ENCODE measurements around the gene GRIP1.

Gene GRIP1

DNA sequence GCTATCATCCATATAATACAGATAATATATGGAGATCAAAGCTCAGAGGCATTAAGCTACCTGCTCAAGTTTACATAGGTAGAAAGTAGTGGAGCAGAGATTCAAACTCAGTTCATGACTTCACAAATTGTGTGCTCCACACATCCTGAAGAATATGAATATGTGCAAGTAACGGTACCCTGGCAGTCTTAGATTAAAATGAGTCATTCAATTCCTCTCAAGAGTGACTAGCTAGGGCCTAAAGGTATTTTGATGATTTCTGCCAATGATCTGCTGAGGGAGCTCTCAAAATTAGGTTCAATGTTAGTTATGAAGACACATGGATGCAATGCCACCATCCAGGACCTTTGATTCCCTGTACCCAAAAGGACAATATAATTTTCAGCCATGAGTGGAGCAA is 58.9 kb downstream of the GRIP1 start:
- no peaks in the 10 kb centered on the region for H3K9me3 ChIP-seq (ENCODE audit: control insufficient read depth, insufficient read depth, low read depth, low read length)
- no peak overlapping the region for H3K9ac ChIP-seq (ENCODE audit: low read length)
- H3K27ac ChIP-seq (ENCODE audit: low read depth, low read length) = no peak overlapping the region
- no peak overlapping the region for H3K4me3 ChIP-seq (ENCODE audit: low read depth, low read length)
- H3K36me3 ChIP-seq (ENCODE audit: control insufficient read depth, insufficient read depth, low read length) = no peaks in the 10 kb centered on the region
- H3K4me1 ChIP-seq (ENCODE audit: control insufficient read depth, insufficient read depth, low read length) = peaks cover 18% of the 10 kb centered on the region
- no peaks in the 10 kb centered on the region for H3K27me3 ChIP-seq (ENCODE audit: control insufficient read depth, insufficient read depth, low read length)

DNA sequence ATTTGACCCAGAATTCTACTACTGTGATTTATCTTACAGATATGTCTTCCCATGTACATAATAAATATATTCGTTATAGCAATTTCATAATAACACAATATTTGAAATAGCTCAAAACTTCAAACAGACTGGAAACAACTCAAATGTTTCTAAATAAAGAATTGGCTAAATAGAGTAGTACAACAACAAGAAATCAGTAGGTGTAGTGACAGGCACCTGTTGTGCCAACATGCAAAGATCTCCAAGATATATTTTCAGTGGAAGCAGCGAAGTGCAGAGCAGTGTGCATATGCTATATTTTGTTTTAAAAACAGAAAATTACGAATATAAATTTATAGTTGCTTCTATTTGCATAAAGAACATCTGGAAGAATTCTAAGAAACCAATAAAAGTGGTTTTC is 60.9 kb downstream of the GRIP1 start:
- H3K9ac ChIP-seq (ENCODE audit: low read length) = no peak overlapping the region

DNA sequence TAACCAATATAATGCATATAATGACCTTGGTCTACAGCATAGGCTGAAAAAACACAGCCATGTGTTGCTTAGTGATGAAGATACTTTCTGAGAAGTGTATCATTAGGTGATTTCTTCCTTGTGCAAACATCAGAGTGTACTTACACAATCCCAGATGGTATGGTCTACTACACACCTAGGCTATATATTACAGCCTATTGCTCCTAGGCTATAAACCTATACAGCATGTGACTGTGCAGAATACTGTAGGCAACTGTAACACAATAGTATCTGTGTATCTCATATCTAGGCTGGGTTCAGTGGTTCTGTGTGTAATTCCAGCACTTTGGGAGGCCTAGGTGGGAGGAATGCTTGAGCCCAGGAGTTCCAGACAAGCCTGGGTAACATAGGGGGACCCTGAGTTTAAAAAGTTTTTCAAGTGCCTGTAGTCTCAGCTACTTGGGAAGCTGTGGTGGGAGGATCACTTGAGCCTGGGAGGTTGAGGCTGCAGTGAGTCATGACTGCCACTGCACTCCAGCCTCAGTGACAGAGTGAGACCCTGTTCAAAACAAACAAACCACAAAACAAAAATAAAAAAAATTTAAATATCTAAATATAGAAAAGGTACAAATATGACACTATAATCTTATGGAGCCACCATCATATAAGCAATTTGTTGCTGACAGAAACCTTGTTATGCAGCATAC is 66.6 kb downstream of the GRIP1 start:
- Histone ChIP-seq H3K4me3 (ENCODE audit: low read depth, low read length) (no peak overlapping the region), H3K4me1 (ENCODE audit: control insufficient read depth, insufficient read depth, low read length) (peaks cover 19% of the 10 kb centered on the region), H3K27ac (ENCODE audit: low read depth, low read length) (no peak overlapping the region), H3K9ac (ENCODE audit: low read length) (no peak overlapping the region), H3K36me3 (ENCODE audit: control insufficient read depth, insufficient read depth, low read length) (no peaks in the 10 kb centered on the region), H3K9me3 (ENCODE audit: control insufficient read depth, insufficient read depth, low read depth, low read length) (no peaks in the 10 kb centered on the region), H3K27me3 (ENCODE audit: control insufficient read depth, insufficient read depth, low read length) (no peaks in the 10 kb centered on the region)

More for the DNA sequence above, 60.9 kb downstream of the GRIP1 start:
- Histone ChIP-seq H3K4me3 (ENCODE audit: low read depth, low read length) (no peak overlapping the region), H3K9me3 (ENCODE audit: control insufficient read depth, insufficient read depth, low read depth, low read length) (no peaks in the 10 kb centered on the region), H3K4me1 (ENCODE audit: control insufficient read depth, insufficient read depth, low read length) (peaks cover 24% of the 10 kb centered on the region), H3K27ac (ENCODE audit: low read depth, low read length) (no peak overlapping the region), H3K27me3 (ENCODE audit: control insufficient read depth, insufficient read depth, low read length) (no peaks in the 10 kb centered on the region), H3K36me3 (ENCODE audit: control insufficient read depth, insufficient read depth, low read length) (no peaks in the 10 kb centered on the region)

DNA sequence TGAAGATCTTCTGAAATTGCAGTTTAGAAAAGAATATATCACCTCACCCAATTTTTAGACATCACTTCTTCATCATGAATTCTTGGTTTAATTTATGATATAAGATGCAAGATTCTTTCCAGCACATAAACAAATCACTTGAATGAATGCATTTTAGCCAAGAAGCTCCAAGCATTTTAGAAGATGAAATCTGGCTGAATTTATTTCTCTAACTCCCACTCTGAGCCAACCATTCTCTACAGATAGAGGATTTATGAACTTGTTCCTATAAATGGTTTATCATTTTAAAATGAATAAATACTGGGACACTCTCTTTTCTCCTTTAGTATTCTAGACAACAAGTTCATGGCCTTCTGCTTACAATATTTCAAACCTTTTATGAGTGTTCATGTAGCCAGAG is 71.7 kb downstream of the GRIP1 start:
- Histone ChIP-seq H3K9ac (ENCODE audit: low read length) (no peak overlapping the region), H3K9me3 (ENCODE audit: control insufficient read depth, insufficient read depth, low read depth, low read length) (no peaks in the 10 kb centered on the region), H3K27me3 (ENCODE audit: control insufficient read depth, insufficient read depth, low read length) (no peaks in the 10 kb centered on the region), H3K27ac (ENCODE audit: low read depth, low read length) (no peak overlapping the region), H3K4me1 (ENCODE audit: control insufficient read depth, insufficient read depth, low read length) (peaks cover 10% of the 10 kb centered on the region), H3K4me3 (ENCODE audit: low read depth, low read length) (no peak overlapping the region), H3K36me3 (ENCODE audit: control insufficient read depth, insufficient read depth, low read length) (no peaks in the 10 kb centered on the region)

DNA sequence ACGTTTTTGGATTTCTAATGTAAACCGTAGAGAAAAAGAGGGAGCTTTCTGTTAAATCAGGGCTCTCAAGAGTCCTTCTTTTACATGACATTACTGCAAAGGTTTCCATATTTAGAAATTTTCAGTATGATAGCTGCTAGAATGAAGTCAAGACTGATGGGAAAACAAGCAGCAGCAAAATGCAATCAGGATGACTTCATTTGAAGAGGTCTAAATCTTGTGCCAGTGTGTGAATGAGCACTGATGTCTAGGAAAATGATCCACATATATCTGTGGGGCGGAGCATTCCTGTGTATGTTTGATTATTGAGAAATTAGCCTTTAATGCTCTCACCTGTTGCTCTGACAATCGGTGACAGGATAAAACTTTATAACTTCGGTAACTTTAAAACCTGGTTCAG is 73.6 kb downstream of the GRIP1 start:
- H3K27me3 ChIP-seq (ENCODE audit: control insufficient read depth, insufficient read depth, low read length) = no peaks in the 10 kb centered on the region
- H3K36me3 ChIP-seq (ENCODE audit: control insufficient read depth, insufficient read depth, low read length) = no peaks in the 10 kb centered on the region
- no peak overlapping the region for H3K4me3 ChIP-seq (ENCODE audit: low read depth, low read length)
- no peak overlapping the region for H3K27ac ChIP-seq (ENCODE audit: low read depth, low read length)
- no peaks in the 10 kb centered on the region for H3K9me3 ChIP-seq (ENCODE audit: control insufficient read depth, insufficient read depth, low read depth, low read length)
- H3K9ac ChIP-seq (ENCODE audit: low read length) = no peak overlapping the region
- H3K4me1 ChIP-seq (ENCODE audit: control insufficient read depth, insufficient read depth, low read length) = peaks cover 17% of the 10 kb centered on the region

DNA sequence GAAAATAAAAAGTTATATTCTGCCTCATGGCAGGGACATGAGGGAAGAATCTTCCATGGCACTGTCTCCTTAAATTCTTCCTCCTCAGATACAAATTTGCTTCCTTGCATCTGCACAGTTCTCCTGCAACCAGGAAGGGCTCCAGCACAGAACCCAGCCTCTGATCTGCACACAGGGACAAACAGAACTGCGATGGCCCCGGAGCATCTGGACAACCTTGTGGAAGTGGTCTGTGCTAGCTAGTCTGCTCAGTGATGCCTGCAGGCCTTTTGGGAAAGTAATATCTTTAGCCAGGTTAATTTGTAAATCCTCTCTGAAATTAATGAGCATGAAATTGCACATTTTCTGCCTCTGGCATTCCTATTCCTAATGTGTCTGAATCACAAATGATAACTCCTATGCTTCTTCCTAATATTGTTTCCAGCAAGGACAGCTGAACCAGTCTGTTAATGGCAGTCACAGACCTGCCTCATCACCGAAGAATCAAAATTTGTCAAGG is 74.8 kb downstream of the GRIP1 start:
- Histone ChIP-seq H3K4me1 (ENCODE audit: control insufficient read depth, insufficient read depth, low read length) (peaks cover 17% of the 10 kb centered on the region), H3K9me3 (ENCODE audit: control insufficient read depth, insufficient read depth, low read depth, low read length) (no peaks in the 10 kb centered on the region), H3K27me3 (ENCODE audit: control insufficient read depth, insufficient read depth, low read length) (no peaks in the 10 kb centered on the region), H3K36me3 (ENCODE audit: control insufficient read depth, insufficient read depth, low read length) (no peaks in the 10 kb centered on the region), H3K4me3 (ENCODE audit: low read depth, low read length) (no peak overlapping the region), H3K27ac (ENCODE audit: low read depth, low read length) (no peak overlapping the region), H3K9ac (ENCODE audit: low read length) (no peak overlapping the region)

DNA sequence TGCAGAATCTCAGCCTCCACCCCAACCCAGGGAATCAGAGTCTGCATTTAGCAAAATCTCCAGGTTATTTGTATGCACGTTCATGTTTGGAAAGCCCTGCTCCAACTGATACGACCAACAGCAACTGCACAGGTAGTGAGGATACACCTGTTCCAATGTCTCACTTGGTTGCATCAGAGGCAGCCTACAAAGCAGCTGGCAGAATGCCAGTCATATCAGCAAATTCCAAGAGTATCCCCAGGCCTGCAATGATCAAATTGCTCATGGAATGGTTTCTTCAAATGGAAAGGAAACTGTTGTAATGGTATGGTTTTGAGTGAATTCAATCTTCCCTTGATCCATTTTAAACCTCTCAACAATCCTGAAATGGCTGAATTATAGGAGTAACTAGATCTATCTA is 75.4 kb downstream of the GRIP1 start:
- H3K9me3 ChIP-seq (ENCODE audit: control insufficient read depth, insufficient read depth, low read depth, low read length) = no peaks in the 10 kb centered on the region
- H3K9ac ChIP-seq (ENCODE audit: low read length) = no peak overlapping the region
- no peak overlapping the region for H3K4me3 ChIP-seq (ENCODE audit: low read depth, low read length)
- H3K4me1 ChIP-seq (ENCODE audit: control insufficient read depth, insufficient read depth, low read length) = peaks cover 17% of the 10 kb centered on the region
- H3K27me3 ChIP-seq (ENCODE audit: control insufficient read depth, insufficient read depth, low read length) = no peaks in the 10 kb centered on the region
- H3K36me3 ChIP-seq (ENCODE audit: control insufficient read depth, insufficient read depth, low read length) = no peaks in the 10 kb centered on the region
- no peak overlapping the region for H3K27ac ChIP-seq (ENCODE audit: low read depth, low read length)

DNA sequence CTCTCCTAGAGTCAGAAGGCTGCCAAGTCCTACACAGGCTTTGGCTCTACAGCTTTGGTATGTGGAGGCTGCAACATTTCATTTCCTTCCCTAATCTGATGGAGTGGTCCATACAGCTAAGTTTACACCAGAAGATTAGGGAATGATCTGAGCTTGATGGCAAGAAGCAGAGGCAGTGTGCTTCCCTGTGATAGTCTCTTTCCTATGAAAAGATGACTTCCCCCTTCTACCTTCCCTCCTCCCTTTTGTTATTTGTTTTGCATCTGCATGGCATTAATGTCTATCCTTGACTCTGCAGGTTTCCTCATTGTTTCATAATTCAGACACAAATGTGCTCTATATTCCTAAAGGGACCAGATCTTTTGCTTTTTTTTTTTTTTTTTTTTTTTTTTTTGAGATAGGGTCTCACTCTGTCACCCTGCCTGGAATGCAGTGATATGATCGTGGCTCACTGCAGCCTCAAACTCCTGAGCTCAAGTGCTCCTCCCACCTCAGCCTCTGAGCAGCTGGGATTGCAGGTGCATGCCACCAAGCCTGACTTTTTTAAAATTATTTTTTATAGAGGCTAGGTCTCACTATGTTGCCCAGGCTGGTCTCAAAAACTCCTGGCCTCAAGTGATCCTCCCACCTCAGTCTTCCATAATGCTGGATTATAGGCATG is 76.3 kb downstream of the GRIP1 start:
- H3K27me3 ChIP-seq (ENCODE audit: control insufficient read depth, insufficient read depth, low read length) = no peaks in the 10 kb centered on the region
- no peak overlapping the region for H3K4me3 ChIP-seq (ENCODE audit: low read depth, low read length)
- H3K27ac ChIP-seq (ENCODE audit: low read depth, low read length) = no peak overlapping the region
- H3K4me1 ChIP-seq (ENCODE audit: control insufficient read depth, insufficient read depth, low read length) = peaks cover 17% of the 10 kb centered on the region
- no peaks in the 10 kb centered on the region for H3K9me3 ChIP-seq (ENCODE audit: control insufficient read depth, insufficient read depth, low read depth, low read length)
- H3K9ac ChIP-seq (ENCODE audit: low read length) = no peak overlapping the region
- no peaks in the 10 kb centered on the region for H3K36me3 ChIP-seq (ENCODE audit: control insufficient read depth, insufficient read depth, low read length)

DNA sequence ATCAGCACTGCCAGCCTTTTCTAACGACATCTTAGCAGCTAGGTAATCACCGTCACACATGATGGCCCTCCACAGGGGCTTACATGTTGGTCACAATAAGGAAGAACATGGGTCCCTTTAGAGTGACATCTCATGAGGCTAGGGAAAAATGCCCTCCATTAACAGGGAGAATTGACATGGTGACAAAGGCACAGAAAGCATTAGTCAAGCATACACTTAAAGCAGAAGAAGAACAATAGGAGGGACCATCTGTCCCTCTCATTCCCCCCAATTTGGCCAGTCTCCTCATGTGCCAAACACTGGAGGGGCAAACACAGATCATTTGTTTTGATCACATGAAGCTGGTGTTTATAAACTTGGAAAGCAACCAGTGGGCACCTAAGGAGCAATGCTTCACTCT is 78.0 kb downstream of the GRIP1 start:
- no peak overlapping the region for H3K9ac ChIP-seq (ENCODE audit: low read length)
- H3K4me3 ChIP-seq (ENCODE audit: low read depth, low read length) = no peak overlapping the region
- H3K27ac ChIP-seq (ENCODE audit: low read depth, low read length) = no peak overlapping the region
- no peaks in the 10 kb centered on the region for H3K36me3 ChIP-seq (ENCODE audit: control insufficient read depth, insufficient read depth, low read length)
- peaks cover 17% of the 10 kb centered on the region for H3K4me1 ChIP-seq (ENCODE audit: control insufficient read depth, insufficient read depth, low read length)
- H3K9me3 ChIP-seq (ENCODE audit: control insufficient read depth, insufficient read depth, low read depth, low read length) = no peaks in the 10 kb centered on the region
- no peaks in the 10 kb centered on the region for H3K27me3 ChIP-seq (ENCODE audit: control insufficient read depth, insufficient read depth, low read length)

DNA sequence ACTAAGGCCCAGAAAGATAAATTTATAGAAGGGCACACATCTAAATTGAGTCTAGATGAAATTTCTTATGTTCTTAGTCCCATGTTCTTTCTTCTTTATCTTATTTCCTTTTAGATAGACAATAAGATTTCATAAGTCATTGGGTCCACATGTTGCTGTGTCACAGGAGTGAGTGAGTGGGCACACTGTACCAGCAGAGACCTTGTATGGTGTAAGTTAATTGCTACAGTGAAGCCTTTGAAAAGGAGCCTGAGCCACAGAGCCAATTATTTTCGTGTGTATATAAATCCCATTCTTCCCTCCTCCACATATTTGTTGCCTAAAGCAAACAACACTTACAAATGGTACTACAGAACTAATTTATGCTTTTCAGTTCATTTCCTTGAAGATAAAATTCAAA is 79.1 kb downstream of the GRIP1 start:
- peaks cover 17% of the 10 kb centered on the region for H3K4me1 ChIP-seq (ENCODE audit: control insufficient read depth, insufficient read depth, low read length)
- no peaks in the 10 kb centered on the region for H3K9me3 ChIP-seq (ENCODE audit: control insufficient read depth, insufficient read depth, low read depth, low read length)
- no peaks in the 10 kb centered on the region for H3K36me3 ChIP-seq (ENCODE audit: control insufficient read depth, insufficient read depth, low read length)
- H3K27me3 ChIP-seq (ENCODE audit: control insufficient read depth, insufficient read depth, low read length) = no peaks in the 10 kb centered on the region
- no peak overlapping the region for H3K4me3 ChIP-seq (ENCODE audit: low read depth, low read length)
- H3K27ac ChIP-seq (ENCODE audit: low read depth, low read length) = no peak overlapping the region
- no peak overlapping the region for H3K9ac ChIP-seq (ENCODE audit: low read length)

DNA sequence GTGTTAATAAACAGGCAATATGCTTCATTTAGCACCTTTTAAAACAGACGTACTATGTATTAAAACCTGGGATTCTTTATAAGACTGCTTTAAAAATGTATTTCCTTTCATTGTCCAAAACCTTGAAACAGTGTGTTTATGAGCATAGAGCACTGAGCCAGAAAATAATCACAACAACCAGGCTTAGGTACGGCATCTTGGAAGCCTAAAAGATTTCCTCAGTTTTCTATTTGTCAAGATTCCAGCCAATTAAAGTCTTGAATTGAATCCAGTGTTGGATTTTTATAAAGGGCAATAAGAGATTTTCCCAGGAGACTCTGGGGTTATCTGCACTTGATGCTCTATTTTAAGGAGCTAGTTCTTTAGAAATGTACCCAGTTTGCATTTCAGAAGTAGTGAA is 80.3 kb downstream of the GRIP1 start:
- Histone ChIP-seq H3K27me3 (ENCODE audit: control insufficient read depth, insufficient read depth, low read length) (no peaks in the 10 kb centered on the region), H3K9ac (ENCODE audit: low read length) (no peak overlapping the region), H3K9me3 (ENCODE audit: control insufficient read depth, insufficient read depth, low read depth, low read length) (no peaks in the 10 kb centered on the region), H3K4me3 (ENCODE audit: low read depth, low read length) (no peak overlapping the region), H3K4me1 (ENCODE audit: control insufficient read depth, insufficient read depth, low read length) (peaks cover 17% of the 10 kb centered on the region), H3K36me3 (ENCODE audit: control insufficient read depth, insufficient read depth, low read length) (no peaks in the 10 kb centered on the region), H3K27ac (ENCODE audit: low read depth, low read length) (no peak overlapping the region)

Measured in HUES6 (cell line).